Measurements from ENCODE around the gene WNT4.

Gene WNT4

GRCh38 chr1:22143065-22144033, at the start of gene WNT4:
WNT4 (minus strand) TSS chr1:22143097; CDS start chr1:22142922, 175 bp downstream.
- peak; percentile 50 for DNase-seq

DNA sequence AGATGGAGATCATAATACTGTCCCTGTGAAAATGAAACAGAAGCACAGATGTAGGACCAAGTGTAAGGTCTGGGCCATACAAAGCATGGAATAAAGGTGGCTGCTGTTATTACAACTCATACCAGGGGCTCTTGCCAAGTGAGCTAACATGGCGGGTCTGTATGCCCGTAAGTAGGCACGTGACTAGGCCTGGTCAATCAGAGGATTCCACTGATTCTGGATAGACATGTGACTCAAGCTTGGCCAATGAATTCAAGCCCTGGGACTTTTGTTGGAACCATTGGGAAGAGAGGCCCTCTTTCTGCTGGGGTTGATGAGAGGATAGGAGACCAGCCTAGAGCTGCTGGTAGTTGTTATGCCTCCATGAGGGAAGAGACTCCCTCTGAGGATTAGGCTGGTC, 47.8 kb upstream of the WNT4 start:
- DNase-seq: no peak

DNA sequence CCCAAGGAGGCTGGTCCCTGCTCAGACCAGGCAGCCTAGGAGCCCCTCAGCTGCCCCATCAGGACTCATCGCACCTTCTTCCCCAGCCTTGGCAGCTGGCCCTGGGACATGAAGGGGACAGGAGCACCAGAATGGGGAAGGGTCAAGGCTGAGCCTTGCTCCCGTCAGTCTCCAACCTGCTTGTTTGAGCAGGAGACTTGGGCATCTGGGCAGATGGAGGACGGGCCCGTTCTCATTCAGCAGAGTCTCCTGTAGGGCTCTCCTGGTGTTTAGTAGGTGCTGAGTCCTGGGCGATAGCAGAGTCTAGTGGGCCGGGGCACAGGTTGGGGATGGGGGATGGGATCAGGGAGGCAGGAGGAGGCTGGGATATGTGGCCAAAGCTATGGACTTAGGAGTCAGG, 47.4 kb upstream of the WNT4 start:
- DNase-seq: no peak

DNA sequence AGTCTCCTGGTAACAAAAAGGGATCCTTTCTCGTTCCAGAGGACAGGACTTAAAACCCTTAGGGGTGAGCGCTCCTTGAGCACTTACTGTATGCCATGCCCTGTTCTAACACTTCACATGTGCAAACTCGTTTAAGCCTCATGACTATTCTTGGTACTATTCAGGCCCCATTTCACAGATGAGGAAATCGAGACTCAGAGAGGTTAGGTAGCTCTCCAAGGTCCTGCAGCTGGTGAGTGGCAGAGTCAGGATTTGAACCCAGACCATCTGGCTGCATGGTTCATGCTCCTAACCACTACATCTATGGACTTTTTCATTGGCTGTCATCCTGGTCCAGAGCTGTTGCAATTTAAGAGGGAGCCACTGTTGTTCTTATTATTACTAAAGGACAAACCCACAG, 46.7 kb upstream of the WNT4 start:
- no peak for DNase-seq

GRCh38 chr1:22188914-22189313, 46.0 kb upstream of the WNT4 start:
- no peak for DNase-seq

DNA sequence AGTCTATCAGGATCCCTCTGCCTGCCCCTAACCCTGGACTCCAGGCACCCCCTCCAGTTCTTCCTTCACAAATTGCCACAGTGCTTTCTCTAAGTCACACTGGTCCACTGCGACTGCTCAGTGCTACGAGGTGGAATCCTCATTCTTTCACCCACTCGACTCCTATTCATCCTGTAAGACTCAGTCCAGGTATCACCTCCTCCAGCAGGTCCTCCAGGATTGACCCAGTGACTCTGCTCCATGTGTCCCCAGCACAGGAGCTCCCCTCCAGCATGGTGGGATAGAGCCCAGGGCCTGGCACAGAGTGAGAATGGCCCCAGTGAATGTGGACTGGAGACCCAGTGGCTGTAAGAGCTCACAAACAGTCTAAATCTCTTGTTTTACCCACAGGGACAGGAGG, 45.5 kb upstream of the WNT4 start:
- DNase-seq: no peak

- DNase-seq: no peak
These were observed 43.4 kb upstream of the WNT4 start for GRCh38 chr1:22186311-22186710.

DNA sequence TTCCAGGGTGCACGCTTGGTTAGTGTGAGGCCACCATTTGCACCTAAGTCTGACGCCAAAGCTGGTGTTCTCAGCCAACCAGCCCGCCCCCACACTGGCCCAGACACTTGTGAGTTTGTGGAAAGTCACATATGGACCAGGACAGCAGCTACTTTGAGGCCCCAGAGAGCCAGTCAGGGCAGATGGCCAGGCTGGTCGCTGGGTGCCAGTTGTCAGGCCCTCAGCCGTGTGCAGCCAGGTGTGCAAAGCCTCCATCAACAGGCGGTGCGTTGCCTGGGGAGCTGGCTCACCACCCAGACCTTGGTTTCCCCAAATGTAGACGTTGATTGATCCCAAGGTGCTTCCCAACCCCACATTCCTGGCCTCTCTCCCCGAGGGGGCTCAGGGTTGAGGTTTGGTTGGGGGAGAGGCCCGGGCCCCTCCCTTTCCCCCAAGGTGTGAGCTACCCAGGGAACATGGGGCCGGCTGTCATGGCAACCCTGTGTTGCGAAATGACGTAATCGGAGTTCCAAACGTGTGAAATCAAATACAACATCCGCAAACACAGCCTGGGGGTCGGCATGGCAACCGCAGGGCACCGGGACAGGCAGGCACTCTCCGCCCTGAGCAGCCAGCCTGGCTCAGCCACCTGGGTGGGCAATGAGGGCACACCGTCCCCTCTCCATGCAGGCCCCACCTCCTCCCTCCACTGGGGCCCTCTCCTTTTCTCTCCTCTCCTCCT, 42.2 kb upstream of the WNT4 start:
- peak; percentile 41 for DNase-seq

DNA sequence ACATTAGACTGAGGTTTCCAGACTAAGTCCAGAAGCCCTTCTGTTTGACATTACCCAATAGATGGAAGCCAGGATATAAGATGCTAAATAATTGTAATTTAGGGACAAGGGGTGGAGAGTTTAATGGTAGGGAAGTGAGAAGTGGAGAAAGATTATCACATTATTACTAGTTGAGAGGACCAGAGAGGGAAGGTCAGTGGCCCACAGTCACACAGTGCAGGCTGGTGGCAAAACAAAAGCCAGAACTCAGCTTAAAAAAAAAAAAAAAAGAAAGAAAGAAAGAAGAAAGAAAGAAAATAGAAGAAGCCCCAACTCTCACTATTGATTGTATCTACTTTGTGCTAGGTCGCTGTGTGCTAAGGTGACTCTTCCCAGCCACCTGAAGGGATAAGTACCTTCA, 41.6 kb upstream of the WNT4 start:
- DNase-seq: no peak

- no peak for DNase-seq
These were observed 39.8 kb upstream of the WNT4 start for GRCh38 chr1:22182715-22183114.

DNA sequence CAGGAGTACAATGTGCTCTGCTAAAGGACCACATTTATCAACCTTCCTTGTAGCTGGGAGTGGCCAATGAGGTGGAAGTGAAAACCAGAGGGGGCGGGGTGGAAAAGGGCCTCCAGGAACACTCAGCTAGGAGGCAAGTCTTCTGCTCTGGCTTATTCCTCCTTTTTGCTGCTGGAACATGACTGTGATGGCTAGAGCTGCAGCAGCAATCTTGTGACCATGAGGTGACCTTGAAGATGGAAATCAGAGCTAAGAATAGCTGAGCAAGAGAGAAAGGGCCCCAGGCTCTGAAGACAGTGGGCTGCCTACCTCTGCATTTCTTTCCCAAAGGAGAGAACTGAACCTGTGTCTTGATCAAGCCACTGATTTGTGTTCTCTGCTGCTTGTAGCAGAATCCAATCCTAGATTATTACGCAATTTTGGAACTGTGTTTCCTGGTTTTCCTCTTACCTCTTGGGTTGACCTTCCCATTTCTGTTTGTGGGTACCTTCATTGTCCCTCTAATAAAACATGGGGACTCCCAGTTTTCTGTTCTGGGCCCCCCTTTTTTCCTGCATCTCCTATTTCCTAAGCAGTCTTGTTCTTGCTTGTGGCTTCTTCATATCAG, 36.4 kb upstream of the WNT4 start:
- DNase-seq: no peak

DNA sequence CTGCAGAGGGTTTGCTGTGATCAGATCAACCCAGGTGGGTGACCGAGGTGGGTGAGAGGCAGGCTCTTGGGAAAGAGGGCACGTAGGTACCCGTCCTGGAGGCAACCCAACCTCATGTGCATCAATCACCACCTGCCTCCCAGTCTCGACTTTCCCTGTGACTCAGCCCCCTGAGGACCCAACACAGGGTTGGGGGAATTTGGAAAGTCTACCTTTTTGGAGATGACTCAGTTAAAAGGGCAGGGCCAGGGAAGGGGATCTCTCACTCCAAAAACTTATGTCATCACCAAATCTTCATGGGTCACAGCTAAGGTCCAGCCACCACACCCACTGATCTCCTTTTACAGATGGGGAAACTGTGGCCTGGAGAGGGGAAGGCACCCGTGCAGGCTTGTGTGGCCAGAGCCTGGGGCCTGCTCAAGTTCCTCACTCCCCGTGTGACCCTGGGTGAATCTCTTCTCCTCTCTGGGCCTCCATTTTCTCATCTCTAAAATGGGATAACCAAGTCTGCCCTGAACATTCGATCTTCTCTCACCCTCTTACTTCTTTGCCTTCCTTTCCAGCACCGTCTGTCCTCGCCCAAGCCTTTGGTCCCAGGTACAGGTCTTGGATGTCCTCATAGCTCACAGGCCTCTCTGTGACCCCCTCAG, 34.6 kb upstream of the WNT4 start:
- no peak for DNase-seq

DNA sequence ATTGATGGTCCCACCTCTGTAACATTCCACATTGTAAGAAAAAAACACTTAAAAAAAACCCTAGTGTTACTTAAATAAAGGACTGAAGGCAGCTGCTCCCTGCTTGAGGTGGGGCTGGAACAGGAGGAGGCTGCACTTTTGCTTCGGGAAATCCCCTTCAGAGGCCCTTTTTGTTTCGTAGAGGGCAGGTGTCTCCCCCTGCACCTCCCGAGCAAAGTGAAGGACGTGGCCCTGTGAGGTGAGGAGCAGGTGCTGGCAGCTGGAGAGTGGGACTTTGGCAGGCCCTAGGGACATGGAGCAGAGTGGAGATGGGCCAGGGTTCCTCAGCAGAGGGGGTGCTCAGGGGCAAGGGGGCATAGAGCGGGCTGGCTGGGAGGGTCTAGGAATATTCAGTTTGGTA, 33.4 kb upstream of the WNT4 start:
- no peak for DNase-seq

DNA sequence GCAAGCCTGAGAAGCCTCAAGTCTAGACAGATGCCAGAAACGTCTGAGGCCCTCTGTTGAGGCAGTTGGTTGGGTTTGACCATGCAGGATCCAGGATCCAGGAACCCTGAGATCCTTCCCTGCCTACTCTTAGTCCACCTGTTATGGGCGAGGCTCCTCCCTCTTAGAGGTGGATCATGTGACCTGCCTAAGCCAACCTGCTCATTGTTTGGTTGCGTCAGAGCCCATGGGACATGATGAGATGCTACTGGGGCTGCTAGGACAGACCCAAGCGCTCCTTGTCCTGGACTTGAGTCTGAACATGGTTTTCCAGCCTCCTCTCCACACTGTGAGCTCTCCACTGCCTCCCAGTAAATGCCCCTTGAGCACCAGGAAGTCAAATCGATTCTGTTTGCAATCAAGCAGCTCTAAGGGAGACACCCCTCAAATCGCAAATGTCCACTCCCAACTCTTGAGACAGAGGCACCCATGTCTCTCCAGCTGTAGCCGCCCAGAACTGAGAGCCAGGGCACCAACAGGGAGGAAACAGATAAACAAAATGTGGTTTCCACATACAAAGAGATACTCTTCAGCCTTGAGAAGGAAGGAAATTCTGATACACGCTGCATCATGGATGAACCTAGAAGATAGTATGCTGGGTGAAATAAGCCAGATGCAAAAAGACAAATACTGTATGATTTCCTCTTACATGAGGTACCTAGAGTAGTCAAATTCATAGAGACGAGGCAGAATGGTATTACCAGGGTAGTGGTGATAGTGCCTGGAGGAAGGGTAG, 31.7 kb upstream of the WNT4 start:
- DNase-seq: no peak

- no peak for DNase-seq
These were observed 29.2 kb upstream of the WNT4 start for GRCh38 chr1:22171951-22172715.

- no peak for DNase-seq
These were observed 26.9 kb upstream of the WNT4 start for GRCh38 chr1:22169816-22170215.

DNA sequence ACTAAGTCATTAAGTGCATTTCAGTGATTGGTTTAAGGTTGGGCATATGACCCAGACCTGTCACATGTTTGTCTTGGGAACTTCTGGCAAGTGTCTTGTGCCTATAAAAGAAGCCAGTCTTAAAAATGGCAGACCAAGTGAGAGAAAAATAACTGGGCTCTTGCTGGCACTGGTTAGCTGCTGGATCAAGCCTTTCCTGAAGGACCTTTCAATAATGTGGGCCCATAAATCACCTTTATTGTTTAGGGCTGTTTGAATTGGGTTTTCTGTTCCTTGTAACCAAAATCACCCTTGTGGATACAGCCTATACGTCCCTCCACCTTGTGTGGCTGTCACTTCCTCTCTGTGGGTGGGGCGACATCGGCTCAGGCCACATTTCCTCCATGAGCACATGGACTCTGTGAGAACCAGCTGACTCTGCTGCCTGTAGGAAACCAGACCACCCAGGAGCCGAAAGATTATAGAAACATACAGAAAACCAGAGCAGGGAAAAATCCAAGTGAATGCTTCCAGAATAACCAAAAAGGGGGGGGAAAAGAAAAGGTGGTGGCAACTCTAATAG, 25.6 kb upstream of the WNT4 start:
- no peak for DNase-seq

GRCh38 chr1:22166439-22166838, 23.5 kb upstream of the WNT4 start:
- DNase-seq: no peak

DNA sequence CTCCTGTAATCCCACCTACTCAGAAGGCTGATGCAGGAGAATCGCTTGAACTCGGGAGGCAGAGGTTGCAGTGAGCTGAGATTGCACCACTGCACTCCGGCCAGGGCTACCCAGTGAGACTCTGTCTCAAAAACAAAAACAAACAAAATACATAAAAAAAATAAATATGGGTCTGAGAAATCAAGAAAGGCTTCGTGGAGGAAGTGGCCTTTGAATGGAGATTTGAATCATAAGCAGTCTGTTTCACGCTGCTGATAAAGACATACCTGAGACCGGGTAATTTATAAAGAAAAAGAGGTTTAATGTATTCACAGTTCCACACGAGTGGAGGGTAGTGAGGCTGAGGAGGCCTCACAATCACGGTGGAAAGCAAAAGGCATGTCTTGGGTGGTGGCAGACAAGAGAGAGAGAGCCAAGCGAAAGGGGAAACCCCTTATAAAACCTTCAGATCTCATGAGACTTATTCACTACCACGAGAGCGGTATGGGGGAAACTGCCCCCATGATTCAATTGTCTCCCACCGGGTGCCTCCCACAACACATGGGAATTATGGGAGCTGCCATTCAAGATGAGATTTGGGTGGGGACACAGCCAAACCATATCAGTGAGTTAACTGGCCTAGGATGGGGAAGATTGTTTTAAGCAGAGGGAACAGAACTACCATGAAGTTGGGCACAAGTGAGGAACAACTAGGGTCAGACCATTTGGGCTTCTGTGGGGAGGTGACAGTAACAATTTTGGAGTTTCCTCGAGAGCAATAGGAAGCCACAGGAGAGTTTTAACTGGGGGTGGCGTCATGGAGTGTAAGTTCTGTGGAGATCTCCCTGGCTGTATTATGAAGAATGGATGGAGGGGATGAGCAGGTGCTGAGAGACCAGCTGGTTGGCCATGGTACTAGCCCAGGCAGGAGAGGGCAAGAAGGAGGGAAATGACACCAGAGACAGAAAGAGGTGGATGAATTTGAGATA, 22.2 kb upstream of the WNT4 start:
- DNase-seq: no peak

DNA sequence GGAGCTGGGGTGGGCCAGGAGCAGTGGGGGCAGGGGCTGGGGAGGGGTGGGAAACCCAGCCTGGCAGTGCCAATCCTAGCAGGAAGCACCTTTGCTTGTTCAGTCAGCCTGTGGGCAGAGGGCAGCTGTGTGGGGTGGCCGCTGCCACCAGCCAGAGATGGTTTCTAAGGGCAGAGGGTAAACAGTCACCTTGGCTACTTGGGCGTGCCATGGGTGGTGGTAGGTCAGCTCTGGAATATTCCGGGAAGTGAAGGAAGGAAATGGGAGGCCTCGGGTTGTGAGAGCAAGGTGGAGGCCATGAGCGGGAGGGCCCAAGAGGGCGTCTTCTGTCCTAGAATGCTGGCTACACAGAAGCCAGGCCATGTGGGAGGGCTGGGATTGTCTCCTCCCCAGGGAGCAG, 20.7 kb upstream of the WNT4 start:
- DNase-seq: no peak

All from right hindlimb (tissue), 1 donor.